ENCODE results near the gene ANKRD26.

- TF ChIP-seq CTCF (IDR thresholded peaks at IDR 0.05) (no peak), POLR2A (IDR thresholded peaks at IDR 0.05) (no peak)
These were observed 7.9 kb upstream of the ANKRD26 start for GRCh38 chr10:27108165-27108564.

Data from adrenal gland (tissue), 5 donors.